ENCODE measurements around the gene BOD1L1. TPM values are rescaled to one million over a fixed set of nuclear protein-coding genes. Genes with fewer than 3 reads are reported as not detected.

The BOD1L1 gene
- total and polyA plus RNA-seq, 2 donors (not counting 1 experiment from before 2014, with no cell fraction given), result 20.2 to 109 TPM

GRCh38 chr4:13525606-13526281 lies 101.8 kb downstream of the BOD1L1 start:
- no peak overlapping the region for H3K4me2 ChIP-seq (replicated peaks; ENCODE audit: low read depth, low read length, poor library complexity, severe bottlenecking)
- H4K20me1 ChIP-seq (ENCODE audit: control insufficient read depth, insufficient read depth, low read length, poor library complexity, severe bottlenecking), result no peaks in the 10 kb centered on the region
- no peak for TF ChIP-seq EZH2 (IDR thresholded peaks at IDR 0.05; ENCODE audit: borderline replicate concordance, insufficient read depth, low read depth, low read length, poor library complexity, severe bottlenecking)
- no peak for TF ChIP-seq CTCF (IDR thresholded peaks at IDR 0.05)
- H3K79me2 ChIP-seq (ENCODE audit: control insufficient read depth, insufficient read depth, low read length), result no peaks in the 10 kb centered on the region
- Mint-ChIP-seq H3K4me3 (no peak overlapping the region), H3K4me1 (peaks cover 24% of the 10 kb centered on the region), H3K27me3 (peaks cover 84% of the 10 kb centered on the region), H3K27ac (no peak overlapping the region), H3K9me3 (ENCODE audit: insufficient read depth) (no peaks in the 10 kb centered on the region)
- CTCF ChIA-PET, result no interaction called here
- H3K9ac ChIP-seq (ENCODE audit: low read length), result no peak overlapping the region
- H3K4me1 ChIP-seq (ENCODE audit: control insufficient read depth in 2 of 2, insufficient read depth in 2 of 2, low read length in 2 of 2), result peaks cover 43 to 52% of the 10 kb centered on the region in 2 donors
- H2AFZ ChIP-seq (ENCODE audit: insufficient read depth, low read depth, low read length, poor library complexity, severe bottlenecking), result no peak overlapping the region
- intact Hi-C loops (cut with micrococcal nuclease), result no loop called here
- DNase-seq (peak; percentile 4), ATAC-seq (ENCODE audit: low read depth) (no peak)
- no peak overlapping the region for H3K4me3 ChIP-seq (ENCODE audit: control extremely low read depth in 1 of 5, extremely low read depth in 1 of 5, insufficient read depth in 1 of 5, low read depth in 2 of 5, low read length in 4 of 5)
- peaks cover 1 to 58% (median 30%) of the 10 kb centered on the region in 3 donors for H3K9me3 ChIP-seq (ENCODE audit: control extremely low read depth in 1 of 3, control insufficient read depth in 2 of 3, insufficient read depth in 1 of 3, low read length in 2 of 3)
- no peaks in the 10 kb centered on the region for H3K36me3 ChIP-seq (replicated peaks in 1 of 2; ENCODE audit: control extremely low read depth in 1 of 2, control insufficient read depth in 1 of 2, extremely low read depth in 1 of 2, insufficient read depth in 2 of 2, low read length in 1 of 2)
- no peak overlapping the region for H3K27ac ChIP-seq (ENCODE audit: low read length in 2 of 2)
- WGBS (ENCODE audit: insufficient coverage), result no CpG with 5 or more reads among the region's 4 CpGs
- POLR2A ChIA-PET, result no interaction called here
- peaks cover 2 to 96% (median 85%) of the 10 kb centered on the region in 4 experiments for H3K27me3 ChIP-seq (replicated peaks in 1 of 4; ENCODE audit: control extremely low read depth in 1 of 4, control insufficient read depth in 3 of 4, insufficient read depth in 4 of 4, low read length in 3 of 4)

DNA sequence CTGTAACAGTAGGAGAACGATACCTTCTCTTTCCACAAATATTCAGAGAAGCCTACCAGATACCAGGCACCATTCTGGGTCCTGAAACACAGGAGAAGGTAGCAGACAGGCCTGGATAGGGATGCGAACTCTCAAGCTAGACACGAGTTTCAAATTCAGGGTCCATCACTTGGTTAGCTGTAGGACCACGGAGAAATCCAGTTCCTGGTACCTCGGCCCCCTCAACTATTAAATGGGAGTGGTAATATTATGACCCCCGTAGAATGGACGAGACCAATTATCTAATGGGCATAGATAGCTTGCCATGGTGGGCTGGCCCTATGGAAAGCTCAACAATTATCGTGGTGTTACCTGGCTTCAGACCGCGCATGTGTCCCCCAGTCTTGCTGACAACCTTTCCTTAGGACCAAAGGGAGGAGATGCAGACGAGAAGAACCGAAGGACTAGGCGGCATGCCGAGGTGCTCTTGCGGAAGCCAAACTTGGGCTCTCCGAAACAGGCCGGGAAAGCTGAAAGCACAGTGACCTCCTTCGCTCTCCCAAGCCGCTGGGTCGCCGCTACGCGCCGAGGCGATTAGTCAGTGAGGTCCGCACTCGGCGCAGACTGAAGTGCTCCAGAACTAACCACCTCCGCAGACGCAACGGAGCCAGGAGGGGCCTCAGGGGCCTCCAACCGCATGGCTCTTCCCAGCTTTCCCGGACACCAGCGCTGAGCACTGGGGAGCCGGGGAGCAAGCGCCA lies 102.9 kb downstream of the BOD1L1 start:
- no peak for TF ChIP-seq EZH2 (IDR thresholded peaks at IDR 0.05; ENCODE audit: borderline replicate concordance, insufficient read depth, low read depth, low read length, poor library complexity, severe bottlenecking)
- Histone ChIP-seq H3K9ac (ENCODE audit: low read length) (no peak overlapping the region), H3K4me2 (replicated peaks; ENCODE audit: low read depth, low read length, poor library complexity, severe bottlenecking) (no peak overlapping the region), H3K4me1 (ENCODE audit: control insufficient read depth in 2 of 2, insufficient read depth in 2 of 2, low read length in 2 of 2) (peaks cover 41 to 42% of the 10 kb centered on the region in 2 donors), H2AFZ (ENCODE audit: insufficient read depth, low read depth, low read length, poor library complexity, severe bottlenecking) (no peak overlapping the region), H3K27me3 (replicated peaks in 1 of 4; ENCODE audit: control extremely low read depth in 1 of 4, control insufficient read depth in 3 of 4, insufficient read depth in 4 of 4, low read length in 3 of 4) (peaks cover 2 to 85% (median 78%) of the 10 kb centered on the region in 4 experiments), H3K4me3 (ENCODE audit: control extremely low read depth in 1 of 5, extremely low read depth in 1 of 5, insufficient read depth in 1 of 5, low read depth in 2 of 5, low read length in 4 of 5) (no peak overlapping the region), H4K20me1 (ENCODE audit: control insufficient read depth, insufficient read depth, low read length, poor library complexity, severe bottlenecking) (no peaks in the 10 kb centered on the region), H3K9me3 (ENCODE audit: control extremely low read depth in 1 of 3, control insufficient read depth in 2 of 3, insufficient read depth in 1 of 3, low read length in 2 of 3) (peaks cover 1 to 48% (median 30%) of the 10 kb centered on the region in 3 donors), H3K79me2 (ENCODE audit: control insufficient read depth, insufficient read depth, low read length) (no peaks in the 10 kb centered on the region), H3K27ac (ENCODE audit: low read length in 2 of 2) (no peak overlapping the region), H3K36me3 (replicated peaks in 1 of 2; ENCODE audit: control extremely low read depth in 1 of 2, control insufficient read depth in 1 of 2, extremely low read depth in 1 of 2, insufficient read depth in 2 of 2, low read length in 1 of 2) (no peaks in the 10 kb centered on the region)
- ChIA-PET POLR2A (no interaction called here), CTCF (interaction anchor here (1.3 kb wide), 1 partner anchor 17 kb away, joined by 4 read pairs; no protein-coding TSS in a partner anchor)
- Mint-ChIP-seq H3K9me3 (ENCODE audit: insufficient read depth) (no peaks in the 10 kb centered on the region), H3K27ac (no peak overlapping the region), H3K27me3 (peaks cover 81% of the 10 kb centered on the region), H3K4me3 (no peak overlapping the region), H3K4me1 (peaks cover 23% of the 10 kb centered on the region)
- WGBS (ENCODE audit: insufficient coverage), result 24% methylated on average over 32 of the region's 36 CpGs
- intact Hi-C loops (cut with micrococcal nuclease), result no loop called here
- ATAC-seq (ENCODE audit: low read depth) (no peak), DNase-seq (peak; percentile 22)

Measured in B cell (primary cell).